CD4-positive, alpha-beta memory T cell (primary cell): Measurements from ENCODE around the gene SRC. TPM values are rescaled to one million over a fixed set of nuclear protein-coding genes. Genes with fewer than 3 reads are reported as not detected.

Source experiments
- CTCF ChIA-PET: fragments of 350-600 bp; sonication (Branson Sonifier 250); formaldehyde crosslinking; loops from one replicate; lab custom pipeline; 2021; ENCODE audit warnings: inconsistent platforms; ENCODE audit not compliant: partially characterized antibody; lab: Charles Lee
- POLR2A ChIA-PET: fragments of 350-600 bp; sonication (Branson Sonifier 250); formaldehyde crosslinking; loops from one replicate; lab custom pipeline; 2021; ENCODE audit not compliant: partially characterized antibody; lab: Charles Lee
- DNase-seq, 5 donors: peaks; one replicate each; pipeline versions ENCODE4 v3.0.0 to v3.0.0-alpha.2; 2020 to 2022; ENCODE audit warnings: mixed read lengths in 1 of 5
- H3K27ac ChIP-seq: one replicate; pipeline ENCODE4 v1.7.0; 2013; ENCODE audit warnings: low read depth, low read length
- H3K27me3 ChIP-seq: 2 replicates; pipeline ENCODE4 v1.7.0; 2013; ENCODE audit warnings: mild to moderate bottlenecking, low read length, moderate library complexity; ENCODE audit not compliant: insufficient read depth
- H3K36me3 ChIP-seq: 2 replicates; pipeline ENCODE4 v1.7.0; 2013; ENCODE audit warnings: mild to moderate bottlenecking, low read length, moderate library complexity; ENCODE audit not compliant: insufficient read depth
- H3K4me1 ChIP-seq: 2 replicates; pipeline ENCODE4 v1.7.0; 2013; ENCODE audit warnings: mild to moderate bottlenecking, low read length, moderate library complexity; ENCODE audit not compliant: insufficient read depth
- H3K4me3 ChIP-seq, 2 donors: one replicate each; pipeline ENCODE4 v1.7.0; 2013; ENCODE audit warnings: low read length in 2 of 2, mild to moderate bottlenecking in 1 of 2
- H3K9me3 ChIP-seq, 2 donors: one replicate each; pipeline ENCODE4 v1.7.0; 2013; ENCODE audit warnings: low read length in 2 of 2, control low read depth in 1 of 2; ENCODE audit not compliant: control insufficient read depth in 1 of 2
- H3K27ac Mint-ChIP-seq, 7 donors: one replicate each; pipeline ENCODE4 v1.8.0; 2020 to 2021; ENCODE audit warnings: mixed read lengths in 7 of 7, mild to moderate bottlenecking in 6 of 7, inconsistent platforms in 3 of 7, moderate library complexity in 3 of 7
- H3K27me3 Mint-ChIP-seq, 2 donors: one replicate each; pipeline ENCODE4 v1.8.0; 2020 to 2021; ENCODE audit warnings: mixed read lengths in 2 of 2
- H3K36me3 Mint-ChIP-seq, 2 donors: one replicate each; pipeline ENCODE4 v1.8.0; 2020 to 2021; ENCODE audit warnings: mixed read lengths in 2 of 2, inconsistent platforms in 1 of 2, mild to moderate bottlenecking in 1 of 2
- H3K4me1 Mint-ChIP-seq, 4 donors: one replicate each; pipeline ENCODE4 v1.8.0; 2020 to 2021; ENCODE audit warnings: mixed read lengths in 4 of 4, mild to moderate bottlenecking in 1 of 4
- H3K4me3 Mint-ChIP-seq, 8 donors: one replicate each; pipeline ENCODE4 v1.8.0; 2020 to 2021; ENCODE audit warnings: mixed read lengths in 8 of 8, mild to moderate bottlenecking in 7 of 8, moderate library complexity in 6 of 8, inconsistent platforms in 3 of 8
- H3K9me3 Mint-ChIP-seq, 8 donors: one replicate each; pipeline ENCODE4 v1.8.0; 2020 to 2021; ENCODE audit warnings: mixed read lengths in 8 of 8, mild to moderate bottlenecking in 5 of 8, inconsistent platforms in 3 of 8, moderate library complexity in 1 of 8
- intact Hi-C: fragments of 100-400 bp; cut with micrococcal nuclease; formaldehyde crosslinking; loops from one replicate; pipeline ENCODE4 v1.15.1; 2023
- polyA plus RNA-seq, 2 donors: library from polyadenylated mRNA; unstranded; fragments of 300-500 nt; fragmentation: Illumina TruSeq; gene quantifications; one replicate each; pipeline ENCODE4 v1.2.3, GENCODE V29; 2021
- total RNA-seq, 2 experiments: library from RNA; stranded (reverse); gene quantifications; one replicate each; pipeline ENCODE4 v1.2.3, GENCODE V29; 2021

Gene SRC
- total and polyA plus RNA-seq, 4 experiments from 2014 or later = 0.32 to 4.5 (median 2.3) TPM

DNA sequence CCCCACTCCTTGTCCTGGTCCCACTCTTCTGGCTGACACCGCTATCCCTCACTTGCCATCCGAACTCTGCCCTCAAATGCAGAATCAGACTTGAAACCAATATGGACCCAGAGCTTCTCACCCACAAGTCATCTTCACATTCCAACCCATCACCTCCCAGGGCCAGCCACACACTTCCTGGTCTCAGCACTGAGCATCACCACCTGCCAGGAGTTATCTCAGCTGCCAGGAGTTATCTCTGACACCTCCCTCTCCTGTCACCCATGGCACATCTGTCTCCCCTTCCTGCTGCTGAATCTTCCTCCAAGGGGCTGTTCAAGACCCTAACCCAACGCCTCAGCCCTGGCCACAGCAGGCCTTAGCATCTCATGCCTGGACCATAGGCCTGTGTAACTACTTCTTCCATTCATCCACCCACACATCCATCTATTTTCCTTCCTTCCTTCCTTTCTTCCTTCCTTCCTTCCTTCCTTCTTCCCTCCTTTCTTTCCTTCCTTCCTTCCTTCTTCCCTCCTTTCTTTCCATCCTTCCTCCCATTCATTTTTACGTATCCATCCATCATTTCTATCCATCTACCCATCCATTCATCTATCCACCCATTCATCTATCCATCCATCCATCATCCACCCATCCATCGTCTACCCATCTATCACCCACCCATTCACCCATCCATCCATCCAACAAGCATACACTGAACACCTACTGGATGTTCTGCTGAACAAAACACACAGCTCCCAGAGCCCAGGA lies 100.5 kb downstream of the SRC start:
- CTCF ChIA-PET = no interaction called here

DNA sequence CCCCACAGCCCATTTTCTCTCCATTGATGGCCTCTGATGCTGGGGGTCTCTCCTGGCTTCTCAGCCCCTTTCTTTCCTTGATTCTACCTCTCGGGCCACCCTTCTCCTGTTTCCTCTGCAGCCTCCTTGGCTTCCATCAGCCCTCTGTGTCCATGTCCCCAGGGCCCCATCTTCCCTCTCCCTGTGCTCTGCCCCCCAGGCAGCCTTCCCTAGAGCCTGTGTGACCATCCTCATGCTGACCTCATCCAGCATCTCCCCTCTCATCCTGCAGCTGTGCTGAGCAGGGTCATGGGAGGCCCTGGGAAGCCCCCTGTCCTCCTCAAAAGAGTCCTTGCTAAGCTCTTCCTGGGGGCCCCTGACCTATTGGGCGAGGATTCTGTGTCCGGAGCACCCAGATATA lies 101.7 kb downstream of the SRC start:
- DNase-seq = no peak
- H3K4me1 ChIP-seq = no peaks in the 10 kb centered on the region
- H3K9me3 Mint-ChIP-seq = no peaks in the 10 kb centered on the region
- no peaks in the 10 kb centered on the region for H3K36me3 Mint-ChIP-seq
- no peak overlapping the region for H3K4me3 Mint-ChIP-seq
- no peaks in the 10 kb centered on the region for H3K27me3 ChIP-seq
- intact Hi-C loops = no loop called here
- POLR2A ChIA-PET = no interaction called here
- no peak overlapping the region for H3K27ac Mint-ChIP-seq
- CTCF ChIA-PET = no interaction called here
- H3K36me3 ChIP-seq = no peaks in the 10 kb centered on the region
- no peak overlapping the region for H3K4me3 ChIP-seq
- H3K27ac ChIP-seq = no peak overlapping the region
- peaks cover 0 to 2% of the 10 kb centered on the region in 2 donors for H3K27me3 Mint-ChIP-seq
- no peaks in the 10 kb centered on the region for H3K4me1 Mint-ChIP-seq
- H3K9me3 ChIP-seq = no peaks in the 10 kb centered on the region

More for the DNA sequence above, 100.5 kb downstream of the SRC start:
- Mint-ChIP-seq H3K4me1 (no peaks in the 10 kb centered on the region), H3K4me3 (no peak overlapping the region), H3K9me3 (no peaks in the 10 kb centered on the region), H3K27ac (peak overlapping the region in 1 of 7 donors; percentile 51), H3K27me3 (peaks cover 0 to 2% of the 10 kb centered on the region in 2 donors), H3K36me3 (no peaks in the 10 kb centered on the region)
- no peaks in the 10 kb centered on the region for H3K36me3 ChIP-seq
- POLR2A ChIA-PET = no interaction called here
- H3K4me1 ChIP-seq = no peaks in the 10 kb centered on the region
- H3K9me3 ChIP-seq = no peaks in the 10 kb centered on the region
- no peak overlapping the region for H3K4me3 ChIP-seq
- H3K27ac ChIP-seq = no peak overlapping the region
- intact Hi-C loops = no loop called here
- DNase-seq = no peak
- no peaks in the 10 kb centered on the region for H3K27me3 ChIP-seq

DNA sequence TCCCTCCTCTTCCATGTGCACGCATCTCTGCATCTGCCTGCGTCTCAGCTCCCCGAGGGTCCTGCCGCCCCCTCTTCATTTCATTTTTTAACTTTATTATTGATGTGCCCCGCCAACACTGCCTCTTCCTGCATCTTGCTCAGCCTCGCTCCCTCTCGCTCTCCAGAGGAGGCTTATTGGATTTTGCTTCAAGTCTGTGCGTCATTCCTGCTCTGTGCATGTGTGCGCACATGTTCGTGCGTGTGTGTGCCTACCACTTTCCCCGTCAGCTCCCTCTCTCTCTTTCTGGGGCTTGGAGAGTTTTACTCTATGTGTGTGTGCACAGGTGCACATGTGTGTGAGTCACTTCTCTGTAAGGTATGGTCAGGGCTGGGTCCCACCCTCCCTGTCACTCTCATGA lies 103.3 kb downstream of the SRC start:
- CTCF ChIA-PET = no interaction called here
- Histone ChIP-seq H3K27ac (no peak overlapping the region), H3K4me1 (no peaks in the 10 kb centered on the region), H3K9me3 (no peaks in the 10 kb centered on the region), H3K27me3 (no peaks in the 10 kb centered on the region), H3K36me3 (no peaks in the 10 kb centered on the region), H3K4me3 (no peak overlapping the region)
- no peaks in the 10 kb centered on the region for H3K4me1 Mint-ChIP-seq
- H3K4me3 Mint-ChIP-seq = no peak overlapping the region
- H3K27ac Mint-ChIP-seq = no peak overlapping the region
- H3K27me3 Mint-ChIP-seq = peaks cover 6 to 9% of the 10 kb centered on the region in 2 donors
- intact Hi-C loops = no loop called here
- peaks cover 0 to 8% (median 4%) of the 10 kb centered on the region in 8 donors for H3K9me3 Mint-ChIP-seq
- H3K36me3 Mint-ChIP-seq = no peaks in the 10 kb centered on the region
- no peak for DNase-seq
- POLR2A ChIA-PET = no interaction called here

DNA sequence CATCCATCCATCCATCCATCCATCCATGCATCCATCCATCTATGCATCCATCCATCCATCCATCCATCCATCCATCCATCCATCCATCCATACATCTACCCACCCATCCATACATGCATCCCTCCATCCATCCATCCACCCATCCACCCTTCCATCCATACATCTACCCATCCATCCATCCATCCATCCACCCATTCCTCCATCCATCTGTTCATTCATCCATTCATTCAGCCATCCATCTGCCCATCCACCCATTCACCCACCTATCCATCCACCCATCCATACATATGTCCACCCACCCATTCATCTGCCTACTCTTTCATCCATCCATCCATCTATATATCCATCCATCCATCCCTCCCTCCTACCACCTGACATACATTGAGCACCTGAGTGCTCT lies 104.4 kb downstream of the SRC start:
- no peaks in the 10 kb centered on the region for H3K36me3 ChIP-seq
- no peaks in the 10 kb centered on the region for H3K4me1 ChIP-seq
- no peaks in the 10 kb centered on the region for H3K27me3 ChIP-seq
- intact Hi-C loops = no loop called here
- Mint-ChIP-seq H3K4me1 (no peaks in the 10 kb centered on the region), H3K9me3 (peaks cover 0 to 19% (median 13%) of the 10 kb centered on the region in 8 donors), H3K27ac (no peak overlapping the region), H3K27me3 (peaks cover 6 to 12% of the 10 kb centered on the region in 2 donors), H3K36me3 (peaks cover 0 to 6% of the 10 kb centered on the region in 2 donors), H3K4me3 (no peak overlapping the region)
- CTCF ChIA-PET = no interaction called here
- H3K4me3 ChIP-seq = no peak overlapping the region
- H3K27ac ChIP-seq = no peak overlapping the region
- POLR2A ChIA-PET = no interaction called here
- no peak for DNase-seq
- no peaks in the 10 kb centered on the region for H3K9me3 ChIP-seq

DNA sequence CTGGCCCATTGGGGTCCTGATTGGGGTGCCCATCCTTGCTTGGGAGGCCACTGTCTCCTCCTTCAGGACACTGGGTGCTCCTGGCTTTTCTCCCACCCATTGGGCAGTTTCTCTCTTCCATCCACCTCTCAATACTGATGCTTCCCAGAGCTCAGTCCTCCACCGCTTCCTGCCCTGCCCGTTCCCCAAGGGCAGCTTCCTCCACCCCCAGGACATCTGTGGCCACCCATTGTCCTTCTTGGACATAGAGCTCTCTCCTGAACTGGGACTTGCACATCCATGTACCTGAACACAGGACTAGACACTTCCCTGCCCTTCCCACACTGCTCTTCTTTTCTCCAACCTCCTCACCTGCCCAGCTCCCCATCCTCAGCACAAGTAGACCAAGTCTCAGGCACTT lies 105.7 kb downstream of the SRC start:
- peaks cover 0 to 11% of the 10 kb centered on the region in 2 donors for H3K36me3 Mint-ChIP-seq
- no peaks in the 10 kb centered on the region for H3K4me1 Mint-ChIP-seq
- no peak for DNase-seq
- Histone ChIP-seq H3K9me3 (peaks cover 0 to 2% of the 10 kb centered on the region in 2 donors), H3K27ac (no peak overlapping the region), H3K36me3 (no peaks in the 10 kb centered on the region), H3K27me3 (no peaks in the 10 kb centered on the region), H3K4me1 (no peaks in the 10 kb centered on the region), H3K4me3 (no peak overlapping the region)
- intact Hi-C loops = no loop called here
- H3K27ac Mint-ChIP-seq = no peak overlapping the region
- H3K4me3 Mint-ChIP-seq = no peak overlapping the region
- POLR2A ChIA-PET = no interaction called here
- H3K9me3 Mint-ChIP-seq = peaks cover 0 to 31% (median 26%) of the 10 kb centered on the region in 8 donors
- CTCF ChIA-PET = no interaction called here
- peaks cover 6 to 11% of the 10 kb centered on the region in 2 donors for H3K27me3 Mint-ChIP-seq

DNA sequence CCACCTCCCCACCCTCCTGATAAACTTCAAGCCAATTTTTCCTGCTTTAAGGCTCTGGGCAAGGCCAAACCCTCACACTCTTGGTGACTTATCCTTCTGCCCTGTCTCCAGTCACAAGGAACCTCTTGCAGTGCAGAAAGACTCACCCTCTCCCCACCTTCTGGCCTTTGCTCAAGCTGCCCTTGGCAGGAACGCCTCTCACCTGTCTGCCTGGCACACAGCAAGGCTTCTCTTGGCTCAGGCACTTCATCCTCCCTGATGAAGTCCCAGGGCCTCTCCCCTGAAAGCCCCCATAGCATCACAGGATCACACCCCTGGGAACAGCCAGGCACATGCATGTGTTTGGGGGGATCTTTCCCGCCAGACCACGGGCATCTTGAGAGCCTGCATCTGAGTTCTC lies 106.3 kb downstream of the SRC start:
- CTCF ChIA-PET = no interaction called here
- POLR2A ChIA-PET = no interaction called here
- Mint-ChIP-seq H3K9me3 (peaks cover 3 to 38% (median 32%) of the 10 kb centered on the region in 8 donors), H3K27ac (no peak overlapping the region), H3K4me3 (no peak overlapping the region), H3K4me1 (no peaks in the 10 kb centered on the region), H3K27me3 (peaks cover 10 to 12% of the 10 kb centered on the region in 2 donors), H3K36me3 (peaks cover 4 to 15% of the 10 kb centered on the region in 2 donors)
- H3K4me3 ChIP-seq = no peak overlapping the region
- H3K9me3 ChIP-seq = peaks cover 0 to 5% of the 10 kb centered on the region in 2 donors
- no peaks in the 10 kb centered on the region for H3K4me1 ChIP-seq
- no peaks in the 10 kb centered on the region for H3K27me3 ChIP-seq
- no peaks in the 10 kb centered on the region for H3K36me3 ChIP-seq
- no peak overlapping the region for H3K27ac ChIP-seq
- intact Hi-C loops = no loop called here
- no peak for DNase-seq

DNA sequence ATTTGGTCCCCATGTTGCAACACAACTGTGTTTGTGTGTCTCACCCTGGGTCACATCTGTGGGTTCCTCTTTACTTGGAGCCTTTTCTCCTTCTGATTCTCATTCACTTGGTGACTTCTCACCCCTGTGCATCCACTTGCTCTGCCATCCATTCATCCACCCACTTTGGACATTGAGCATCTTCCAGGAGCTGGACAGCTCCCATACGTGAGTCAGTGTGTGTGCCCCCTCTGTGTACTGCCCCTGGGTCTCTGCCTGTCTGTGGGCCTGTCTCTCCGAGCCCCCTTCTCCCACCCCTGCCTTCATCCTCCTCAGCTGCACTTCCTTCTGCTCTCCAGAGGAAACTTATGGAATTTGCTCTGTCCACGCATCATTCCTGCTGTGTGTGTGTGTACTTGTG lies 107.3 kb downstream of the SRC start:
- no peak for DNase-seq
- Histone ChIP-seq H3K27ac (no peak overlapping the region), H3K9me3 (peaks cover 0 to 5% of the 10 kb centered on the region in 2 donors), H3K4me3 (no peak overlapping the region), H3K36me3 (no peaks in the 10 kb centered on the region), H3K27me3 (no peaks in the 10 kb centered on the region), H3K4me1 (no peaks in the 10 kb centered on the region)
- H3K27ac Mint-ChIP-seq = no peak overlapping the region
- peaks cover 6 to 45% (median 39%) of the 10 kb centered on the region in 8 donors for H3K9me3 Mint-ChIP-seq
- peaks cover 5 to 15% of the 10 kb centered on the region in 2 donors for H3K36me3 Mint-ChIP-seq
- H3K4me3 Mint-ChIP-seq = no peak overlapping the region
- H3K4me1 Mint-ChIP-seq = no peaks in the 10 kb centered on the region
- H3K27me3 Mint-ChIP-seq = peaks cover 10 to 12% of the 10 kb centered on the region in 2 donors
- POLR2A ChIA-PET = no interaction called here
- intact Hi-C loops = no loop called here
- CTCF ChIA-PET = no interaction called here
